ENCODE data around the gene ZYG11B.
"Not testable (repeated sequence)": the region's sequence is repeated elsewhere in the genome, so short reads cannot be mapped to it uniquely, and the experiment has no call there.

The ZYG11B gene

GRCh38 chr1:52707927-52708655 is 18.2 kb upstream of the ZYG11B start:
- DNase-seq (ENCODE audit: low spot score): peak; percentile 65

DNA sequence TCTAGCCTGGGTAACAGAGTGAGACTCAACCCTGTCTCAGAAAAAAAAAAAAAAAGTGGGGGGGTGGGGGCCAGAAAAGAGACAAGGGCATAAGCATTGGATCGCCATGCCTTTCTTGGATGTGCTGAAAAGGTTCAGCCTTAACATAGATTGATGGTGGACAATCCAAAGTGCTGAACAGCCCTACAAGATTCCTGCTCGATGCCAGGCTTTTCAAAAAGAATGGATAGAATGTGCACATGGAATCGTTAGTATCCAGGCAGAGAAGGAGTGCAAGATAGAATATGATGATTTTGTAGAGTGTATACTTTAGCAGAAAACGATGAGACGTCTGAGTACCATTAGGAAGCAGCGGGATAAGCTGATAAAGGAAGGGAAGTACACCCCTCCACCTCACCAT is 17.2 kb upstream of the ZYG11B start:
- no peak for DNase-seq (ENCODE audit: low spot score)

GRCh38 chr1:52713590-52713989 is 12.7 kb upstream of the ZYG11B start:
- no peak for DNase-seq (ENCODE audit: low spot score)

GRCh38 chr1:52715296-52715695 is 11.0 kb upstream of the ZYG11B start:
- DNase-seq (ENCODE audit: low spot score): not testable (repeated sequence)

DNA sequence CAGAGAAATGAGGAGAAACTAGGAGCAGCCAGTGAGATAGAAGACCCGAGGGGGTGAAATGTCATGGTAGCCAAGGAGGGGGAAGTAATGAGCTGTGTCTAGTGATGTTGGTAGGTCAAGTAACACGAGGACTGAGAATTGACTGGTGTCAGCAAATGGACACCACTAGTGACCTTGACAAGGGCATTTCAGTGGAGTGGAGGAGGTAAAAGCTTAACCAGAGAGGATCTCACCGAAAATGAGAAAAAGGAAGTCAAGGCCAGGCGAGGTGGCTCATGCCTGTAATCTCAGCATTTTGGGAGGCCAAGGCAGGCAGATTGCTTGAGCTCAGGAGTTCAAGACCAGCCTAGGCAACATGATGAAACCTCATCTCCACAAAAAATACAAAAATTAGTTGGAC is 3.0 kb upstream of the ZYG11B start:
- DNase-seq (ENCODE audit: low spot score): no peak

- no peak for DNase-seq (ENCODE audit: low spot score)
These were observed 369 bp upstream of the ZYG11B start for GRCh38 chr1:52725903-52726264.

DNA sequence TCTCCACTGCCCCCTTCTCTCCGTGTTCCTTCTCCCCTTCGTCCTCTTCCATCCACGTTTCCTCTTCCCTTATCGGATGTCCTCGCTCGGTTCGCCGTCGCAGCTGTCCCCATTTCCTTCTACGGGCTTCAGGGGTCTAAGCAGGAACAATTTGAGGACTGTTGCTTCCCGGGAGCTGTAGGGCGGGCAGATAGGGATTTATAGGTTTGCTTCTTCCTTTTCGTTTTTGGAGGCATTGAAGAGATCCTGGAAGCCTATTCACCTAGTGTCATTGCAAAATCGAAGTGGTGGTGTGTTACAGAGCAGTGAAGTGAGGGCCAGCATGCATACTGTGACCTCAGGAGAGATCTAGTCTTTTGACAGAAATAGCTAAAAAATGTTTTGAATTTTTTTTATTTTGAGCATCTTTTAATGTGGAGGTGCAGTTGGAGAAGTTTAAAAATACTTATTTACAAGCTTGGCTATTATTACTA is 897 bp downstream of the ZYG11B start:
- peak; percentile 30 for DNase-seq (ENCODE audit: low spot score)

DNA sequence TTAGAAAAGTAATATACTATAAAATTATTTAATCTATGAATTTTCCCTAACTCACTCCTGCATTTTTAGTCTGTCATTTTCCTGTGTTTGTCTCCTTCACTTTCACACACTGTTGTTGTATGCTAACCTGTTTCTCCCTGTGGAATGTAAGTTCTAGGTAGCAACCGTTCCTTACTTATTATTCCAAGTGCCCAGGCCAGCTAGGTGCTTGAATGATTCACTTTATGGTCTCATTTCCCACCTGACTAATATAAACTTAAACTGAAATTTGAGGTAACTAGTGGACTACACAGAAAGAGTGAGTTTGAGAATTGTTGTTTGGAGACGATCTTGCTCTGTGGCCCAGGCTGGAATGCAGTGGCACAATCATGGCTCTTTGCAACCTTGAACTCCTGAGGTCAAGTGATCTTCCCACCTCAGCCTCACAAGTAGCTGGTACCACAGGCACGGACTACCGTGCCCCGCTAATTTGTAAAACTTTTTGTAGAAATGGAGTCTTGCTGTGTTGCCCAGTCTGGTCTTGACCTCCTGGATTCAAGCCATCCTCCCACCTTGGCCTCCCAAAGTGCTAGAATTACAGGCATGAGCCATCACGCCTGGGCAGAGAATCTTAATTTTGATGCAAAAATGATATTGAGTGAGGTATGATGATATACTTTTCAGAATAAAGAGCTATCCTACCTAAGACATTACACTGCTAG is 1.9 kb downstream of the ZYG11B start:
- DNase-seq (ENCODE audit: low spot score): no peak

GRCh38 chr1:52733368-52733767 is 7.1 kb downstream of the ZYG11B start:
- no peak for DNase-seq (ENCODE audit: low spot score)

GRCh38 chr1:52735371-52735770 is 9.1 kb downstream of the ZYG11B start:
- not testable (repeated sequence) for DNase-seq (ENCODE audit: low spot score)

- no peak for DNase-seq (ENCODE audit: low spot score)
These were observed 11.9 kb downstream of the ZYG11B start for GRCh38 chr1:52738148-52738547.

GRCh38 chr1:52738893-52739292 is 12.6 kb downstream of the ZYG11B start:
- no peak for DNase-seq (ENCODE audit: low spot score)

DNA sequence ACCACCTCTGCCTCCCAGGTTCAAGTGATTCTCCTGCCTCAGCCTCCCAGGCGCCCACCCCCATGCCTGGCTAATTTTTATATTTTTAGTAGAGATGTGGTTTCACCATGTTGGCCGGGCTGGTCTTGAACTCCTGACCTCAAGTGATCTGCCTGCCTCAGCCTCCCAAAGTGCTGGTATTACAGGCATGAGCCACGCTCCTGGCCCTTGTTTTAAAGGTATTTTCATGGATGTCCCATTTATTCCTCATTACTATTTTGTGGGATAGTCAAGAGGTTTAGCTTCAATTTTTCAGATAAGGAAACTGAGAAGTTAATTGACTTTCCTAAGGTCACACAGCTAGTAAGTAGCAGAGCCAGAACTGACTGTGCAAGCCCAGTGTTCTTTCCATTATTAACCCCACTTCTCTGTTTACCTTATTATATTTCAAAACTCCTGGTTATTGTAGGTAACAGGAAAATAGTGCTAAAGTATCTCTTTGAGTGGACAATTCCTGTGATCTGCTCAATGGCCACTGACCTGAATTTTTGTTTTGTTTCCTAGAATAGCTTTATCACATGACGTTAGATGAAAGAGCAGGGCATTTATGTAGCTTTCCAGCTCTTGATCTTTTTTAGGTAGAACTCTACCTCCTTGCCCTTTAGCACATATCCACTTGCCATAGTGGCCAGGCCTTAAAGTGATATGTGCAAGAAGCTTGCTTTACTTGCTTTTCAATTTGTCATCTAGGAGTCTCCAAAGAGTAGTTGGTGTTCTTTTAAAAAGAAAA is 13.6 kb downstream of the ZYG11B start:
- DNase-seq (ENCODE audit: low spot score): no peak

DNA sequence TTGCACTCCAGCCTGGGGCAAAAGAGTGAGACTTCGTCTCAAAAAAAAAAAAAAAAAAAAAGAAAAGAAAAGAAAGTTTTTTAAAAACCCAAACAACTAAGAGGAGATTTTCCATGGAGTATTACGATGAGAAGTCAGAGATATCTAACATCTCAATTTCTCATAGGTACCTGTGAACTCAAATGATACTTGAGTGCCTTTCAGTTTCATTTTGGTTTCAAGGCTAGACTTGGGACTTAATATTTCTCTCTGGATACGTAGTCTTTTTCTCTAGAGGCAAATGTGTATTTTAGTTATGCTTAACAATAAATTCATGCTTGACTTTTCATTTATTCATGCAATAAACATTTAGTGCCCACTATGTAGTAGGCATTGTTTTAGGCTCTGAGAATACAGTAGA is 15.0 kb downstream of the ZYG11B start:
- no peak for DNase-seq (ENCODE audit: low spot score)

GRCh38 chr1:52746189-52746588 is 19.9 kb downstream of the ZYG11B start:
- no peak for DNase-seq (ENCODE audit: low spot score)

- DNase-seq (ENCODE audit: low spot score): no peak
These were observed 21.2 kb downstream of the ZYG11B start for GRCh38 chr1:52747450-52747849.

GRCh38 chr1:52748119-52748518 is 21.9 kb downstream of the ZYG11B start:
- DNase-seq (ENCODE audit: low spot score): no peak

- not testable (repeated sequence) for DNase-seq (ENCODE audit: low spot score)
These were observed 23.2 kb downstream of the ZYG11B start for GRCh38 chr1:52749496-52749895.

DNA sequence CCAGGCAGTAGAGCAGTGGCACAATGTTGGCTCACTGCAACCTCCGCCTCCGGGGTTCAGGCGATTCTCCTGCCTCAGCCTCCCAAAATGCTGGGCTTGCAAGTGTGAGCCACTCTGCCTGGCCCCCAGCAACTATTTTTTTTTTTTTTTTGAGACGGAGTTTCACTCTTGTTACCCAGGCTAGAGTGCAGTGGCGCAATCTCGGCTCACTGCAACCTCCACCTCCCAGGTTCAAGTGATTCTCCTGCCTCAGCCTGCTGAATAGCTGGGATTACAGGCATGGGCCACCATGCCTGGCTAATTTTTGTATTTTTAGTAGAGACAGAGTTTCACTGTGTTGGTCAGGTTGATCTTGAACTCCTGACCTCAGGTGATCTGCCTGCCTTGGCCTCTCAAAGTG is 23.9 kb downstream of the ZYG11B start:
- not testable (repeated sequence) for DNase-seq (ENCODE audit: low spot score)

DNA sequence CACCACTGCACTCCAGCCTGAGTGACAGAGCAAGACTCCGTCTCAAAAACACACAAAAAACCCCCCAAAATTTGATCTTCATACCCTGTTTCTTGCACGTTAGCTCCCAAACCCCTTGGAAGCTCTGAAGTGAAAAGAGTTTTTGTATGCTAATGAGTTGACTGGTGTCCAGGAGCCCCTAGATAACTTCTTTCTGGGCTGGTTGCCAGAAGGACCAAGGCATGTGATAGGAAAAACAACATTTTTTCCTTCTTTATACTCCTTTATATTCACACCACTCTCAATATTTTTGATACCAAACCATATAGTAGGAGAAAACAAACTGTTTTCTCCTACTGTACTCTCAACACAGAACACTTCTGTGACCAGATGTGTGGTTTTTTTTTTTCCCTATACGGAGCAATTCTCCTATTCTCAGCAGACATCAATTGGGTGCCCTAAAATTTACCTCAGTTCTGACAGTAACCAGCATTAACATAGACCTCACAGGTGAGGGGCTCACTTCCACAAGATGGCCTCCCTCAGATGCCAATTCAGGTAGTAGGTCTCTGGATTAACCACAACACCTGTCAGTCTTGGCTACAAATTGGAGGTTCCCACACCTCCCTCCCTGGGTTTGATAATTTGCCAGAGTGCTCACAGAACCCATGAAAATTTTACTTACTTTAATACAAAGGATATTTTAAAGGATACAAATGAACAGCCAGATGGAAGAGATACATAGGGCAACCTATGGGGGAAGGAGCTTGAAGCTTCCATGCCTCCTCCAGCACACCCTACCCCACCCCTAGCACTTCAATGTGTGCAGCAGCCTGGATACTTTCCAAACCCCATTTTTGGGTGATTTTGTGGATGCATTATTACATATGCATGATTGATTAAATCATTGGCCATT is 25.6 kb downstream of the ZYG11B start:
- DNase-seq (ENCODE audit: low spot score): no peak

DNA sequence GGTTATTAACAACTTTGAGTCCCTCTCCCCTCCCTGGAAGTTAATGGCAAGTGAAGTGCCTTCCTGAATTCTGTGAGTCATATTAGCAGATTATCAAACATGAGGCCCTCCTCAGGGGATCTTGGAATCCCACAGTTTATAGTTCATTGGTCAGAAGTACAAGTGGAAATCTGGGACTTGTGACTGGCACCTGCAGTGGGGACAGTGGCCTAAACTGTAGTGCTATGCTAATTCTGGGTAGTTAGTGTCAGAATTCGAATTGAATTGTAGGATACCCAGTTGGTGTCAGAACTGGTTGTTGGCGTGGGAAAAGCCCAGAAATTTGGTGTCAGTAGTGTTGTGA is 26.2 kb downstream of the ZYG11B start:
- no peak for DNase-seq (ENCODE audit: low spot score)

DNA sequence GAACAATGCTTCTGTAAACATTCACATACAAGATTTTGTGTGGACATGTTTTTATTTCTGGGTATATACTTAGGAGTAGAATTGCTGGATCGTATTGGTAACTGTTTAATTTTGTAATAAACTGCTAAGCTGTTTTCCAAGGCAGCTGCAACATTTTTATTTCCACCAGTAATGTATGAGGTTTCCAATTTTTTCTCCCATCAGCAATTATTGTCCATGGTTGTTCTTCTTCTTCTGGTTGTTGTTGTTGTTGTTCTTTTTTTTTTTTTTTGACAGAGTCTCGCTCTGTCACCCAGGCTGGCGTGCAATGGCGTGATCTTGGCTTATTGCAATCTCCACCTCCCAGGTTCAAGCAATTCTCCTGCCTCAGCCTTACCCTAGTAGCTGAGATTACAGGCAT is 26.9 kb downstream of the ZYG11B start:
- DNase-seq (ENCODE audit: low spot score): no peak
